Measurements from ENCODE around the gene SLC16A3.

The SLC16A3 gene

GRCh38 chr17:82287868-82288801, 59.3 kb downstream of the SLC16A3 start:
- no peak for DNase-seq

Measured in stimulated activated CD4-positive, alpha-beta T cell treated with anti-CD3 and anti-CD28 coated beads, Interleukin-1b, Interleukin-23, amount 100 ng/mL, for 48 hours (primary cell).